NB4 (cell line): ENCODE results near the gene PHF24.

ENCODE experiments used
- DNase-seq: peaks from one replicate; pipeline ENCODE4 v3.0.0; 2010; ENCODE audit warnings: low read depth
- H3K4me3 ChIP-seq: one replicate; pipeline ENCODE4 v1.5.1; 2011; ENCODE audit warnings: mild to moderate bottlenecking, low read depth, low read length, moderate library complexity
- CTCF ChIP-seq: IDR thresholded peaks from one replicate; pipeline ENCODE4 v1.5.1; 2012; ENCODE audit warnings: low read depth, low read length
- MAX ChIP-seq: IDR thresholded peaks from 2 replicates; pipeline ENCODE4 v1.6.1; 2011; ENCODE audit warnings: low read depth, low read length
- MYC ChIP-seq: IDR thresholded peaks from 2 replicates; pipeline ENCODE4 v1.6.1; 2011; ENCODE audit warnings: low read depth, low read length
- POLR2A ChIP-seq: IDR thresholded peaks from 2 replicates; pipeline ENCODE4 v1.6.1; 2011; ENCODE audit warnings: mild to moderate bottlenecking; ENCODE audit not compliant: insufficient read length; ENCODE audit errors: extremely low read depth

The PHF24 gene

GRCh38 chr9:35029241-35029640 is 71.2 kb downstream of the PHF24 start:
- DNase-seq = no peak
- no peak overlapping the region for H3K4me3 ChIP-seq
- TF ChIP-seq MAX (no peak), POLR2A (no peak), CTCF (no peak), MYC (no peak)

GRCh38 chr9:35029852-35030251 is 71.8 kb downstream of the PHF24 start:
- DNase-seq = peak; percentile 31
- H3K4me3 ChIP-seq = no peak overlapping the region
- no peak for TF ChIP-seq CTCF
- peak; percentile 56 for TF ChIP-seq MAX
- TF ChIP-seq MYC = 0 out of 2 replicates have a peak, but pooled peaks have one; percentile 29
